Measurements from ENCODE around the gene MMP20.

DNA sequence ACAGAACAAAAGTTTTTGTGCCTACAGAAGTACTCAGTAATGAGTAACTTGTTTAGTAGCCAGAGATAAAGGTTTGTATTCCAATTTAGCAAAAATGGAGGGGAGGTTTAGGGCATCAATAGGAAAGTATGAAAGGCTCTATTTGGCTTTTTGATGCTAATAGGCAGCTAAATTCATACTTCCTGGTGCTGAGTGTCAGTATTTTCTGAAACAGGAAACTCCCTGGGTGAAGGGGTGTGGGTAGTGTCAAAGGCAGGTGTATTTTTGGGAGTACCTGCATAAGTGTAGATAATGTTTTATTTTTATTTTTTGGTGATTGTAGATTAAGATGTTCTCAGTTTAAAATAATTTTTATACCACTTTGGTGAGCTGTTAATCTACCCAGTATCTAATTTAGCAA is 65.3 kb downstream of the MMP20 start:
- TF ChIP-seq EHMT2 (IDR thresholded peaks at IDR 0.05; ENCODE audit: low read depth) (no peak), EP300 (IDR thresholded peaks at IDR 0.05) (no peak), NR3C1 (IDR thresholded peaks at IDR 0.05) (no peak), MYC (IDR thresholded peaks at IDR 0.05; ENCODE audit: borderline replicate concordance, low read length) (no peak), ESRRA (IDR thresholded peaks at IDR 0.05; ENCODE audit: borderline replicate concordance, low read length) (no peak), ZFP36 (IDR thresholded peaks at IDR 0.05; ENCODE audit: borderline replicate concordance, partially characterized antibody) (no peak), PHF8 (IDR thresholded peaks at IDR 0.05; ENCODE audit: borderline replicate concordance, low read depth) (no peak), CEBPB (IDR thresholded peaks at IDR 0.05) (no peak), CHD4 (IDR thresholded peaks at IDR 0.05; ENCODE audit: borderline replicate concordance) (no peak), RARB (CRISPR knock-in tag; IDR thresholded peaks at IDR 0.05) (no peak), HOXB13 (CRISPR knock-in tag; IDR thresholded peaks at IDR 0.05; ENCODE audit: low read depth) (no peak)
- TF ChIP-seq, protein P1, sequence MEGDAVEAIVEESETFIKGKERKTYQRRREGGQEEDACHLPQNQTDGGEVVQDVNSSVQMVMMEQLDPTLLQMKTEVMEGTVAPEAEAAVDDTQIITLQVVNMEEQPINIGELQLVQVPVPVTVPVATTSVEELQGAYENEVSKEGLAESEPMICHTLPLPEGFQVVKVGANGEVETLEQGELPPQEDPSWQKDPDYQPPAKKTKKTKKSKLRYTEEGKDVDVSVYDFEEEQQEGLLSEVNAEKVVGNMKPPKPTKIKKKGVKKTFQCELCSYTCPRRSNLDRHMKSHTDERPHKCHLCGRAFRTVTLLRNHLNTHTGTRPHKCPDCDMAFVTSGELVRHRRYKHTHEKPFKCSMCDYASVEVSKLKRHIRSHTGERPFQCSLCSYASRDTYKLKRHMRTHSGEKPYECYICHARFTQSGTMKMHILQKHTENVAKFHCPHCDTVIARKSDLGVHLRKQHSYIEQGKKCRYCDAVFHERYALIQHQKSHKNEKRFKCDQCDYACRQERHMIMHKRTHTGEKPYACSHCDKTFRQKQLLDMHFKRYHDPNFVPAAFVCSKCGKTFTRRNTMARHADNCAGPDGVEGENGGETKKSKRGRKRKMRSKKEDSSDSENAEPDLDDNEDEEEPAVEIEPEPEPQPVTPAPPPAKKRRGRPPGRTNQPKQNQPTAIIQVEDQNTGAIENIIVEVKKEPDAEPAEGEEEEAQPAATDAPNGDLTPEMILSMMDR (IDR thresholded peaks at IDR 0.05) = no peak
- TF ChIP-seq, protein P2, sequence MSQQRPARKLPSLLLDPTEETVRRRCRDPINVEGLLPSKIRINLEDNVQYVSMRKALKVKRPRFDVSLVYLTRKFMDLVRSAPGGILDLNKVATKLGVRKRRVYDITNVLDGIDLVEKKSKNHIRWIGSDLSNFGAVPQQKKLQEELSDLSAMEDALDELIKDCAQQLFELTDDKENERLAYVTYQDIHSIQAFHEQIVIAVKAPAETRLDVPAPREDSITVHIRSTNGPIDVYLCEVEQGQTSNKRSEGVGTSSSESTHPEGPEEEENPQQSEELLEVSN (IDR thresholded peaks at IDR 0.05; ENCODE audit: borderline replicate concordance, low read depth) = no peak

Measured in A549 (cell line).